HEK293T (cell line): Measurements from ENCODE around the gene CBX2.
A peak's percentile ranks its signal among the peaks of the same experiment; 100 is the strongest.
"Not testable (repeated sequence)": the region's sequence is repeated elsewhere in the genome, so short reads cannot be mapped to it uniquely, and the experiment has no call there.

Source experiments
- CTCF ChIA-PET: fragments of 350-600 bp; formaldehyde crosslinking; extraction: SDS; loops from one replicate; lab custom pipeline; 2021; ENCODE audit warnings: antibody characterized with exemption, inconsistent platforms; lab: Yijun Ruan, JAX
- POLR2A ChIA-PET: fragments of 350-600 bp; formaldehyde crosslinking; extraction: SDS; loops from one replicate; lab custom pipeline; 2020; ENCODE audit warnings: antibody characterized with exemption, inconsistent platforms; lab: Yijun Ruan, JAX
- DNase-seq: peaks from one replicate; pipeline ENCODE4 v3.0.0; 2012; ENCODE audit warnings: mixed read lengths; ENCODE audit errors: extremely low spot score
- ARNT ChIP-seq: fragments of 450-650 bp; IDR thresholded peaks from 2 replicates; pipeline ENCODE4 v1.6.1; 2017; ENCODE audit warnings: mild to moderate bottlenecking
- BHLHE40 ChIP-seq: fragments of 450-650 bp; IDR thresholded peaks from 2 replicates; pipeline ENCODE4 v1.6.1; 2016; ENCODE audit warnings: mild to moderate bottlenecking, moderate library complexity, borderline replicate concordance
- CTBP1 ChIP-seq: fragments of 450-650 bp; IDR thresholded peaks from 2 replicates; pipeline ENCODE4 v1.6.1; 2016; ENCODE audit warnings: borderline replicate concordance
- ELF4 ChIP-seq: fragments of 450-650 bp; IDR thresholded peaks from 2 replicates; pipeline ENCODE4 v1.6.1; 2017; ENCODE audit warnings: antibody characterized with exemption
- FOXA1 ChIP-seq: fragments of 450-650 bp; IDR thresholded peaks from 2 replicates; pipeline ENCODE4 v1.6.1; 2016; ENCODE audit warnings: mild to moderate bottlenecking
- FOXK2 ChIP-seq: fragments of 450-650 bp; IDR thresholded peaks from 2 replicates; pipeline ENCODE4 v1.6.1; 2016; ENCODE audit warnings: mild to moderate bottlenecking
- FOXM1 ChIP-seq: fragments of 450-650 bp; IDR thresholded peaks from 2 replicates; pipeline ENCODE4 v1.6.1; 2017; ENCODE audit warnings: mild to moderate bottlenecking, borderline replicate concordance
- HDGF ChIP-seq: fragments of 450-650 bp; IDR thresholded peaks from 2 replicates; pipeline ENCODE4 v1.6.1; 2017; ENCODE audit warnings: antibody characterized with exemption, borderline replicate concordance
- L3MBTL2 ChIP-seq: fragments of 450-650 bp; conservative IDR thresholded peaks from 2 replicates; pipeline ENCODE4 v1.6.1; 2016; ENCODE audit warnings: mild to moderate bottlenecking
- LEF1 ChIP-seq: fragments of 450-650 bp; IDR thresholded peaks from 2 replicates; pipeline ENCODE4 v1.6.1; 2017; ENCODE audit warnings: mild to moderate bottlenecking, borderline replicate concordance
- NFRKB ChIP-seq: fragments of 450-650 bp; IDR thresholded peaks from 2 replicates; pipeline ENCODE4 v1.6.1; 2016; ENCODE audit warnings: mild to moderate bottlenecking, moderate library complexity
- SP1 ChIP-seq: fragments of 450-650 bp; IDR thresholded peaks from 2 replicates; pipeline ENCODE4 v1.6.1; 2017
- SUZ12 ChIP-seq: fragments of 450-650 bp; IDR thresholded peaks from 2 replicates; pipeline ENCODE4 v1.6.1; 2016; ENCODE audit warnings: mild to moderate bottlenecking
- TARDBP ChIP-seq: fragments of 450-650 bp; IDR thresholded peaks from 2 replicates; pipeline ENCODE4 v1.6.1; 2016
- ZNF384 ChIP-seq: fragments of 450-650 bp; IDR thresholded peaks from 2 replicates; pipeline ENCODE4 v1.6.1; 2016
- TF ChIP-seq, protein P1 (sequence below): fragments of 450-650 bp; IDR thresholded peaks from 2 replicates; pipeline ENCODE4 v1.6.1; 2016

The CBX2 gene

DNA sequence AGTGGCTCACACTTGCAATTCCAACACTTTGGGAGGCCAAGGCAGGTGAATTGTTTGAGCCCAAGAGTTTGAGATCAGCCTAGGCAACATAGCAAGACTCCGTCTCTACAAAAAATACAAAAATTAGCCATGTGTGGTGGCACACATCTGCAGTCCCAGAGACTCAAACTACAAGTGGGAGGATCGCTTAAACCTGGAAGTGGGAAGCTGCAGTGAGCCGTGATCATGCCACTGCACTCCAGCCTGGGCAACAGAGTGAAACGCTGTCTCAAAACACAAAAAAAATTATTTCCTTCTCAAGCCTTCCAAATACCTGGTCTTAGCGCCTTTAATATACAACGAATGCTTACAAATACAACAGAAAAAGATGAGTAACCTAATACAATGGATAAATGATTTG lies 19.7 kb upstream of the CBX2 start:
- DNase-seq: no peak
- ChIA-PET CTCF (interaction anchor here (0.5 to 1.7 kb wide), 3 partner anchors 9 to 17 kb away, joined by 4 read pairs; no protein-coding TSS in a partner anchor), POLR2A (no interaction called here)
- TF ChIP-seq CTBP1 (no peak), L3MBTL2 (no peak), NFRKB (no peak), ZNF384 (no peak), HDGF (no peak), FOXA1 (no peak), LEF1 (no peak), TARDBP (no peak)
- TF ChIP-seq, protein P1, sequence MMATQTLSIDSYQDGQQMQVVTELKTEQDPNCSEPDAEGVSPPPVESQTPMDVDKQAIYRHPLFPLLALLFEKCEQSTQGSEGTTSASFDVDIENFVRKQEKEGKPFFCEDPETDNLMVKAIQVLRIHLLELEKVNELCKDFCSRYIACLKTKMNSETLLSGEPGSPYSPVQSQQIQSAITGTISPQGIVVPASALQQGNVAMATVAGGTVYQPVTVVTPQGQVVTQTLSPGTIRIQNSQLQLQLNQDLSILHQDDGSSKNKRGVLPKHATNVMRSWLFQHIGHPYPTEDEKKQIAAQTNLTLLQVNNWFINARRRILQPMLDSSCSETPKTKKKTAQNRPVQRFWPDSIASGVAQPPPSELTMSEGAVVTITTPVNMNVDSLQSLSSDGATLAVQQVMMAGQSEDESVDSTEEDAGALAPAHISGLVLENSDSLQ: no peak

DNA sequence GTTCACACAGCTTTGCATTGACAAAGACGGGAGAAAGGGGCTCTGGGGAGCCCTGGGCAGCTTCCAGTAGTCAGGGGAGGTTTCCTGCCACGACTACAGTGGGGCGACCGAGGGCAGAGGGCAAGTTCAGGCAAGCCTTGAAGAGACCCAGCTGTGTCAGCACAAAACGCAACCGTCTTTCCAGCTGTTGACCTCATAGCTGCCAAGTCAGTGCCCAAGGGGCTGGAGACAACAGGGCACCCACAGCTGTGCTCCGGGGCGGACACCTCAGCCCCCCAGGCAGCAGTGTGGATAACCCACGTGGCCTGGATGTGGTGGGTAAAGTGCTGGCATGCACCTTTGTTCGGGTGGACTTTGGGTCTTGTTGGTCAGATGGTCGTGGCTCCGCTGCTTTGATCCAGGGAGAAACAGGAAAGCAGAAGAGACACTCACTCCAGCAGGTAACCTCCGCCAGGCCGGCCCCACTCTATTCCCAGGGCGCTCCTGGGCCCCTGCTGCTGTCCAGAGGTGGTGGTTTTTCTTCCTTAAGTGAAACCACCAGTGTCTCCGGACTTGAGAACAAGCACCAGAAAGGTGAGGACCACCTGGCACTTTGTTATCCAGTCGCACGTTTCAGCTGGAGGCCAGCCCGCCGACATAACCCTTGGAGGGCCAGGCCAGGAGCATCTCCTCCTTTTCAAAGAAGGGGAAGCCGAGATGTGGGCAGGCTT lies 17.6 kb upstream of the CBX2 start:
- ChIA-PET POLR2A (interaction anchor here (0.9 kb wide), 1 partner anchor 33 kb away, joined by 3 read pairs; no protein-coding TSS in a partner anchor), CTCF (interaction anchor here (0.6 to 2.0 kb wide), 3 partner anchors 14 to 413 kb away, joined by 3 to 7 read pairs (median 5); no protein-coding TSS in a partner anchor)
- TF ChIP-seq SP1 (no peak), CTBP1 (no peak), ELF4 (no peak), FOXK2 (no peak), L3MBTL2 (no peak), FOXM1 (no peak), ARNT (no peak), HDGF (no peak), NFRKB (no peak), ZNF384 (no peak), SUZ12 (no peak)
- no peak for DNase-seq

DNA sequence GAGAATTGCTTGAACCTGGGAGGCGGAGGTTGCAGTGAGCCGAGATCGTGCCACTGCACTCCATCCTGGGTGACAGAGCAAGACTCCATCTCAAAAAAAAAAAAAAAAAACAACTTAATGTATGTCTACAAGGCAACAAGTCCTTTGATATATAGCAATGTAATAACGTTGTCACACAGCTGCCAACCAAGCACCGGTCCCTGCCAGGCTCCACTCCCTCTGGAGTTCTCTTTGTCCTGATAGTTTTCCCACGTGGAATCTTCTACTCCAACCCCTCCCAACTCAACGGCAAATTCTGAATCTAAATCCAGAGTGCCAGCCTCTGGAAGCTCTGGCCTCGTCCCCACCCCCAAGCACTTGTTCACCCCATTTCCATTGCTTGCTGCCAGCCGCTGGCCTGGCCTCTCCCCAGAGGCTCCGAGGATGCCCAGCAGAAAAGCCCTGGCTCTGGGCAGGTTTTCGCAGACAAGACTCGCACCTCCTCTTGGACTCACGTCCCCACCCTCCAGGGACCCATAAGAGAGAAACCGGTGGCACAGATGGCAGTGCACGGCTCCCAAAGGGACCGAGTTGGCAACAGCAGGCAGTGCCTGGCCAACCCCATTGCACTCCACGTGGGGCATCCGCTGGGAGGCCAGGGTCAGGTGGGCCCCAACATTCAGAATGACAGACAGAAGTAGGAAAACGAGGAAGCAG lies 15.9 kb upstream of the CBX2 start:
- TF ChIP-seq ARNT (no peak), LEF1 (no peak), SUZ12 (no peak), NFRKB (no peak)
- ChIA-PET CTCF (interaction anchor here (0.9 kb wide), 1 partner anchor 16 kb away, joined by 3 read pairs; no protein-coding TSS in a partner anchor), POLR2A (interaction anchor here (0.6 kb wide), 1 partner anchor 1059 kb away, joined by 3 read pairs; no protein-coding TSS in a partner anchor)
- no peak for DNase-seq

DNA sequence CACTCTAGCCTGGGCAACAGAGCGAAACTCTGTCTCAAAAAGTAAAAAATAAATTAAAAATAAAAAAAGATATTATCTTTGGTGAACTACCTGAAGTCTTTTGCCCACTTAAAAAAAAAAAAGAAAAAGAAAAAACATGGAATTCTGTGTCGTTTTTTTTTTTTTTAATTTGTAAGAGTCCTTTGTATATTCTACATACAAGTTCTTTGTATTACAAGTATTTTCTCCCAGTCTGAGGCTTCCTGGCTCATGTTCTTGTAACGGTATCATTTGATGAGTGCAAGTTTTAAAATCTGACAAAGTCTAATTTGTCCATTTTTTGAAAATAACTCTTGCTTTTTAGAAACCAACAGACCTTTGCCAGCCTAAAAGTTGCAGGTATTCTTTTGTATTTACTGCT lies 12.2 kb upstream of the CBX2 start:
- TF ChIP-seq ELF4: no peak
- TF ChIP-seq SP1: no peak
- TF ChIP-seq HDGF: no peak
- TF ChIP-seq FOXK2: no peak
- no peak for TF ChIP-seq ZNF384
- no peak for TF ChIP-seq CTBP1
- no peak for TF ChIP-seq ARNT
- no peak for TF ChIP-seq NFRKB
- no peak for TF ChIP-seq FOXA1
- TF ChIP-seq, protein P1: no peak
- TF ChIP-seq BHLHE40: no peak
- no peak for TF ChIP-seq L3MBTL2
- TF ChIP-seq SUZ12: no peak
- no peak for TF ChIP-seq TARDBP
- no peak for TF ChIP-seq FOXM1
- TF ChIP-seq LEF1: no peak
- ChIA-PET POLR2A (no interaction called here), CTCF (interaction anchor here (0.7 to 1.0 kb wide), 3 partner anchors 14 to 25 kb away, joined by 3 to 5 read pairs (median 3); no protein-coding TSS in a partner anchor)
- DNase-seq: no peak

DNA sequence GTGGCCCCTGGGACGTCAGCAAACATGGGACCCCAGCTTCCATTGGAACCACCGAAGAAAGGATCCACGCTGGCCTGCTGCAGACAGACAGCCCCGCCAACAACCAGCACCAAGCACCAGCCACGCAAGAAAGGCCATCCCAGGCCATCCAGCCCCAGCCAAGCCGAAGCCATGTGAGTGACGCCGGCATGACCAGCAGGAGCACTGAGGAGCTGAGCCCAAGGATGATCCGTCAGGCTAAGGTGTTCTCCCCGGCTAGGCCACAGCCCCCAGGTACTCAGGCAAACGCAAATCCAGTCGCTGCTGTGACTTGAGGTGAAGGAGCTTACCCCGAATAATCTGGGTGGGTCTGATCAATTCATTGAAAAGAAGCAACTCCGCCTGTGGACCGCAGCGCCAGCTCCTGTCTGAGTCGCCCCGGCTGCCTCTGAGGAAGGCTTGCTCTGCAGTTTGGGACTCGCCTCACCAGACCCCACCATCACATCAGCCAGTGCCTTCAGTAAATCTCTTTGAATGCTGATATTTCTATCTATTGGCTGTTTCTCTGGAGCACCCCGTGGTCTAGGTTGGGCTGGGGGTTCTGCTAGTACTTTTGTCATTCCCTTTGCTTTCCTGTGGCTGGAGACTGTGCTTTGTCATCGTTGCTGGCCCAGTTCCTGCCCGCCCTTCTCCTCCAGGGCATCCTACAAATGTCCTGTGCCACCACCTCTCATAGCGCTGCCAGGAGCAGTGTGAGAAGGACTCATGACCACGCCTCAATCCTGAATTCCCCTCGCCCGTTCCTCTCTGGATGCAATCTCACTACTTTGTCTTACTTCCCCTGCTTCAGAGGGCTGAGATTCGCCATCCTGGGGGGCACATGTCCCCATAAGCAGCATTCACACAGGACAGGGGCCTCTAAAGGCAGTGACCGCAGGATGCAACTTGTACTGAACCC lies 8.1 kb upstream of the CBX2 start:
- CTCF ChIA-PET: no interaction called here

DNA sequence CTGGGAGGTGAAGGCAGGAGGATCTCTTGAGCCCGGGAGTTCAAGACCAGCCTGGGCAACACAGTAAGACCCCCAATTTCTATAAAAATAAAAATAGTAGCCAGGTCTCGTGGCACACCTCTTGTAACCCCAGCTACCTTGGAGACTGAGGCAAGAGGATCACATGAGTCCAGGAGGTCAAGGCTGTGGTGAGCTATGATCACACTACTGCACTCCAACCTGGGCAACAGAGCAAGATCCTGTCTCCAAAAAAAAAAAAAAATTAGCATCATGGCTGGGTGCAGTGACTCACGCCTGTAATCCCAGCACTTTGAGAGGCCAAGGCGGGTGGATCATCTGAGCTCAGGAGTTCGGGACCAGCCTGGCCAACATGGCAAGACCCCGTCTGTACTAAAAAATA lies 6.7 kb upstream of the CBX2 start:
- CTCF ChIA-PET: no interaction called here

More for the DNA sequence above, 8.1 kb upstream of the CBX2 start:
- no peak for DNase-seq
- POLR2A ChIA-PET: interaction anchor here (0.8 kb wide), 1 partner anchor 9 kb away, joined by 3 read pairs; no protein-coding TSS in a partner anchor
- TF ChIP-seq HDGF: no peak
- TF ChIP-seq ELF4: no peak
- TF ChIP-seq ARNT: no peak
- no peak for TF ChIP-seq TARDBP
- no peak for TF ChIP-seq NFRKB
- TF ChIP-seq SUZ12: no peak

DNA sequence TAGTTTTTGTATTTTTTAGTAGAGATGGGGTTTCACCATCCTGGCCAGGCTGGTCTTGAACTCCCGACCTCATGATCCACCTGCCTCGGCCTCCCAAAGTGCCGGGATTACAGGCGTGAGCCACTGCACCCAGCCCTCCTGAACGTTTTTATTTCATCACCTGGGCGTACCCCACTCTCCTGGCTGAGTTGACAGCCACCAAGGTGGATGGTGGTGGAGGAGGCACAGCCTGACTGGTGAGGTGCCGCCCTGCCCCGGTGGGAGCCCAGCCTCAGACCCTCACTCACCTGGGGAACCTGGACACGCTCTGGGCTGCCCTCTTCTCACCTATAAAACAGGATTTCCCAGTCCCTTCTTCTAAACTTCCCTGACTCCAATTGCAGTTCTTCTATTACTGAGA lies 5.2 kb upstream of the CBX2 start:
- CTCF ChIA-PET: interaction anchor here (1.1 kb wide), 1 partner anchor 27 kb away, joined by 3 read pairs; no protein-coding TSS in a partner anchor
- DNase-seq, POLR2A ChIA-PET: not testable (repeated sequence)

More for the DNA sequence above, 6.7 kb upstream of the CBX2 start:
- POLR2A ChIA-PET: interaction anchor here (1.3 kb wide), 1 partner anchor 13 kb away, joined by 3 read pairs; no protein-coding TSS in a partner anchor
- TF ChIP-seq ZNF384 (0 out of 2 replicates have a peak, but pooled peaks have one; percentile 12), SUZ12 (no peak)
- DNase-seq: no peak
